Measurements from ENCODE around the gene RANBP1.

The RANBP1 gene

GRCh38 chr22:20137113-20137512, 21.2 kb downstream of the RANBP1 start:
- H3K27ac ChIP-seq, result no peak overlapping the region
- no peak for TF ChIP-seq CTCF (conservative IDR thresholded peaks at IDR 0.05)

GRCh38 chr22:20137671-20138416, 21.9 kb downstream of the RANBP1 start:
- TF ChIP-seq ZFX (IDR thresholded peaks at IDR 0.05) (no peak), CTCF (conservative IDR thresholded peaks at IDR 0.05) (no peak)
- H3K27ac ChIP-seq, result no peak overlapping the region

- H3K27ac ChIP-seq, result no peak overlapping the region
Observed at GRCh38 chr22:20138417-20138738, 22.5 kb downstream of the RANBP1 start.

GRCh38 chr22:20138868-20139267, 23.0 kb downstream of the RANBP1 start:
- TF ChIP-seq ZFX (IDR thresholded peaks at IDR 0.05) (no peak), CTCF (conservative IDR thresholded peaks at IDR 0.05) (no peak)
- H3K27ac ChIP-seq, result no peak overlapping the region

More at GRCh38 chr22:20138417-20138738, 22.5 kb downstream of the RANBP1 start:
- TF ChIP-seq CTCF (conservative IDR thresholded peaks at IDR 0.05) (no peak), ZFX (IDR thresholded peaks at IDR 0.05) (no peak)

GRCh38 chr22:20139391-20140106, 23.6 kb downstream of the RANBP1 start:
- H3K27ac ChIP-seq, result no peak overlapping the region
- no peak for TF ChIP-seq CTCF (conservative IDR thresholded peaks at IDR 0.05)
- TF ChIP-seq ZFX (IDR thresholded peaks at IDR 0.05), result no peak

GRCh38 chr22:20140107-20140445, 24.2 kb downstream of the RANBP1 start:
- no peak for TF ChIP-seq ZFX (IDR thresholded peaks at IDR 0.05)
- no peak for TF ChIP-seq CTCF (conservative IDR thresholded peaks at IDR 0.05)
- no peak overlapping the region for H3K27ac ChIP-seq

- no peak overlapping the region for H3K27ac ChIP-seq
- TF ChIP-seq CTCF (conservative IDR thresholded peaks at IDR 0.05) (no peak), ZFX (IDR thresholded peaks at IDR 0.05) (no peak)
Observed at GRCh38 chr22:20140521-20140964, 24.6 kb downstream of the RANBP1 start.

All from C4-2B (cell line).